ENCODE measurements around the gene CDC73.

Gene CDC73

DNA sequence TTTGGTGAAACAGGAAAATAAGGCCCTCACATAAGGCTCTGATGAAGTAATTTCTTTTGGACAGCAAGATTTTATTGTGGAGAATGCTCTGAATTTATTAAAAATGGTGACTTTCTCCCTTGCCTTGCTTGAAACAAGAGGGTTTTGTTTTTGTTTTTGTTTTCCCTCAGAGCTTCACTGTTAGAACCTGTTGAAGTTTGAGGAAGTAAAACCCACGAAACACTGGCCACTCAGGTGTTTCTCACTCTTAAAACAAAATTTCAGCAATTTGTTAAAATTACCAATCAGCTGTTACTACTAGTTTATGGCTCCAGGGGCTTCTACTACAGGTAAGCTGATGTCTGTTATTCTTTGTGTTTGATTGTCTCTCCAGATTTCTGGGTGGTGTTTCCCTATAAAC lies 177.2 kb downstream of the CDC73 start:
- Histone ChIP-seq H3K79me2 (ENCODE audit: insufficient read depth, low read length) (no peaks in the 10 kb centered on the region), H3K27ac (ENCODE audit: low read length) (no peak overlapping the region), H2AFZ (ENCODE audit: low read depth, low read length) (no peak overlapping the region), H4K20me1 (ENCODE audit: insufficient read depth, low read length) (no peaks in the 10 kb centered on the region), H3K9ac (ENCODE audit: low read depth, low read length) (no peak overlapping the region), H3K27me3 (ENCODE audit: insufficient read depth, low read length, poor library complexity) (no peaks in the 10 kb centered on the region), H3K9me3 (ENCODE audit: insufficient read depth, low read length, severe bottlenecking) (no peaks in the 10 kb centered on the region), H3K36me3 (ENCODE audit: insufficient read depth, low read length) (no peaks in the 10 kb centered on the region), H3K4me2 (ENCODE audit: insufficient read depth, low read length) (no peak overlapping the region), H3K4me3 (ENCODE audit: low read depth in 1 of 2, low read length in 2 of 2) (no peak overlapping the region), H3K4me1 (ENCODE audit: insufficient read depth, low read length) (no peaks in the 10 kb centered on the region)
- ATAC-seq (ENCODE audit: insufficient read depth, low read depth) (no peak), DNase-seq (no peak)
- TF ChIP-seq, protein P1, sequence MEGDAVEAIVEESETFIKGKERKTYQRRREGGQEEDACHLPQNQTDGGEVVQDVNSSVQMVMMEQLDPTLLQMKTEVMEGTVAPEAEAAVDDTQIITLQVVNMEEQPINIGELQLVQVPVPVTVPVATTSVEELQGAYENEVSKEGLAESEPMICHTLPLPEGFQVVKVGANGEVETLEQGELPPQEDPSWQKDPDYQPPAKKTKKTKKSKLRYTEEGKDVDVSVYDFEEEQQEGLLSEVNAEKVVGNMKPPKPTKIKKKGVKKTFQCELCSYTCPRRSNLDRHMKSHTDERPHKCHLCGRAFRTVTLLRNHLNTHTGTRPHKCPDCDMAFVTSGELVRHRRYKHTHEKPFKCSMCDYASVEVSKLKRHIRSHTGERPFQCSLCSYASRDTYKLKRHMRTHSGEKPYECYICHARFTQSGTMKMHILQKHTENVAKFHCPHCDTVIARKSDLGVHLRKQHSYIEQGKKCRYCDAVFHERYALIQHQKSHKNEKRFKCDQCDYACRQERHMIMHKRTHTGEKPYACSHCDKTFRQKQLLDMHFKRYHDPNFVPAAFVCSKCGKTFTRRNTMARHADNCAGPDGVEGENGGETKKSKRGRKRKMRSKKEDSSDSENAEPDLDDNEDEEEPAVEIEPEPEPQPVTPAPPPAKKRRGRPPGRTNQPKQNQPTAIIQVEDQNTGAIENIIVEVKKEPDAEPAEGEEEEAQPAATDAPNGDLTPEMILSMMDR (IDR thresholded peaks at IDR 0.05; ENCODE audit: borderline replicate concordance, extremely low read depth, low read length, poor library complexity, severe bottlenecking), result no peak
- TF ChIP-seq EZH2 (IDR thresholded peaks at IDR 0.05; ENCODE audit: borderline replicate concordance, low read depth, low read length, severe bottlenecking), result no peak

DNA sequence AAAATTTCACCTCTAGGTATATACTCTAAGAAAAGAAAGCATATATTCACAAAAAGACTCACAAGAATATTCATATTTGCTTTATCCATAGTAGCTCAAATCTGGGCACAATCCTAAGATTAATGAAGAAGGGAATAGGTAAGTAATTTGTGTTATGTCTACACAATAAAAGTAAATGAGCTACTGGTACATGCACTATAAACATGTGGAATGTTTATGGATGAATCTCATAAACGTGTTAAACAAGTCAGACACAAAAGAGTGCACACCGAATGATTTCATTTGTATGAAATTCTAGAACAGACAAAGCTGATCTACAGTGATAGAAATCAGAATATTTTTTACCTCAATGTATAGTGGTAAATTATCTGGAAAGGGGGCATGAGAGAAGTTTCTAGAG lies 179.9 kb downstream of the CDC73 start:
- H3K9me3 ChIP-seq (ENCODE audit: insufficient read depth, low read length, severe bottlenecking), result no peaks in the 10 kb centered on the region
- no peak overlapping the region for H3K4me2 ChIP-seq (ENCODE audit: insufficient read depth, low read length)
- no peak overlapping the region for H3K27ac ChIP-seq (ENCODE audit: low read length)
- H3K79me2 ChIP-seq (ENCODE audit: insufficient read depth, low read length), result no peaks in the 10 kb centered on the region
- no peak for TF ChIP-seq EZH2 (IDR thresholded peaks at IDR 0.05; ENCODE audit: borderline replicate concordance, low read depth, low read length, severe bottlenecking)
- TF ChIP-seq, protein P1 (IDR thresholded peaks at IDR 0.05; ENCODE audit: borderline replicate concordance, extremely low read depth, low read length, poor library complexity, severe bottlenecking), result no peak
- H2AFZ ChIP-seq (ENCODE audit: low read depth, low read length), result no peak overlapping the region
- no peak for ATAC-seq (ENCODE audit: insufficient read depth, low read depth)
- H3K4me3 ChIP-seq (ENCODE audit: low read depth in 1 of 2, low read length in 2 of 2), result no peak overlapping the region
- no peaks in the 10 kb centered on the region for H3K4me1 ChIP-seq (ENCODE audit: insufficient read depth, low read length)
- H3K36me3 ChIP-seq (ENCODE audit: insufficient read depth, low read length), result no peaks in the 10 kb centered on the region
- no peak overlapping the region for H3K9ac ChIP-seq (ENCODE audit: low read depth, low read length)
- no peaks in the 10 kb centered on the region for H3K27me3 ChIP-seq (ENCODE audit: insufficient read depth, low read length, poor library complexity)
- H4K20me1 ChIP-seq (ENCODE audit: insufficient read depth, low read length), result no peaks in the 10 kb centered on the region
- no peak for DNase-seq

DNA sequence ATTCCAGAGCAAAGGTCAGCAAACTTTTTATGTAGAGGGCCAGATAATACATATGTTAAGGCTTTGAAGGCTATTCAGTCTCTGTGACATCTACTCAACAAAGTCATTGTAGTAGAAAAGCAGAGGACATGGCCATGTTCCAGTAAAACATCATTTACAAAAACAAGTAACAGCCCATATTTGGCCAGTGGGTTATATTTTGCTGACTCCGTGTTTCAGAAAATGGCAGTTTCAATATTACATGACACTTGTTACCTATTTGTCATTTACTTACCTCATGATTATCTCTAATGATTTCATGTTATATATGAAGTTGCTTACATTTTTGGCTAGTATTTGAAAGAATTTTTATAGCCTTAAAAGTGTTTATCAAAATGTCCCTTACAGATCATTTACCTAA lies 182.0 kb downstream of the CDC73 start:
- Histone ChIP-seq H3K4me1 (ENCODE audit: insufficient read depth, low read length) (no peaks in the 10 kb centered on the region), H3K27ac (ENCODE audit: low read length) (no peak overlapping the region), H3K9ac (ENCODE audit: low read depth, low read length) (no peak overlapping the region), H3K4me2 (ENCODE audit: insufficient read depth, low read length) (no peak overlapping the region), H2AFZ (ENCODE audit: low read depth, low read length) (no peak overlapping the region), H4K20me1 (ENCODE audit: insufficient read depth, low read length) (no peaks in the 10 kb centered on the region), H3K27me3 (ENCODE audit: insufficient read depth, low read length, poor library complexity) (no peaks in the 10 kb centered on the region), H3K36me3 (ENCODE audit: insufficient read depth, low read length) (no peaks in the 10 kb centered on the region), H3K79me2 (ENCODE audit: insufficient read depth, low read length) (no peaks in the 10 kb centered on the region), H3K4me3 (ENCODE audit: low read depth in 1 of 2, low read length in 2 of 2) (no peak overlapping the region), H3K9me3 (ENCODE audit: insufficient read depth, low read length, severe bottlenecking) (no peaks in the 10 kb centered on the region)
- no peak for DNase-seq
- no peak for TF ChIP-seq EZH2 (IDR thresholded peaks at IDR 0.05; ENCODE audit: borderline replicate concordance, low read depth, low read length, severe bottlenecking)
- TF ChIP-seq, protein P1 (IDR thresholded peaks at IDR 0.05; ENCODE audit: borderline replicate concordance, extremely low read depth, low read length, poor library complexity, severe bottlenecking), result no peak
- ATAC-seq (ENCODE audit: insufficient read depth, low read depth), result no peak
